ENCODE measurements around the gene DDX39A.
A peak's percentile ranks its signal among the peaks of the same experiment; 100 is the strongest.
"Not testable (repeated sequence)": the region's sequence is repeated elsewhere in the genome, so short reads cannot be mapped to it uniquely, and the experiment has no call there.

The DDX39A gene

DNA sequence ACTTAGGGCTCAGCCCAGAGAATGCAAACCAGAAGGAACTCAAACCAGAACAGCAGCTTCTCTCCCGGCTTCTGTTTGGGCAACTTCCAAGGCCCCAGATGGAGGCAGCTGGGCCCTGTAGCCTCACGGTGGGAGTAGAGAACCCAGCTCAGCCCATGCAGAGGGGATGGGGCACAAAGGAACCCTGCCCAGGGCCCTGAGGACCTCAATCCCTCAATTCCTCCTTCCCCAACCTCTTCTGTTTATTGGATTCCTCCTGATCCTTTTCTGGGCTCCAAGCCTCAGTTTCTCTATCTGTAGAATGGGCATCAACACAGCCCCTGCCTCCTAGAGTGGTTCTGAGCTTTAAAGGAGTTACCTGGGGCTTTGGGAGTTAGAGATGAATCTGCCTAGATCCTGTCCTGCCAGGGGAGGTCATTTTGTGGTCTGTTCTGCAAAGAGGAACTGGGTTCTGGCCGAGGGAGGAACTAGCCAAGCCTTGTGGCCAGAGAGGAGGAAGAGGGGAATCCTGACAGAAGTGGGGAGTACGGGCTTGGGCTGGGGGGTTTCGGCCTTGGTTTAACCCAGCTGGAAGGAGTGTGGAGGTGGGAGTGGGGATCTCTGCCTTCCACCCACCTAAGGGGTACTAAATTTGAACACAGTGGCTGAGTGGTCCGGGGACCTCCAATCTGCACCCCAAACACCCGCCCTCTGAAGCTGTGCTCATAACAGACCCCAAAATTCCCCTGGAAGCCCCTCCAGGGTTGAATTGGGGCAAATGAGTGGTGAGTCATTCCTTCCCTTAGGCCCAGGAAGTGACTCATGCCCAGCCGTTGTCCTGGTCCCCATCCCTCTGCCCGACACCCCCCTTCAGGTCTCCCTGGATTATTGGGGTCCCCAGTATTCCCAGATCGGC is 35.2 kb downstream of the DDX39A start:
- no peak for DNase-seq

DNA sequence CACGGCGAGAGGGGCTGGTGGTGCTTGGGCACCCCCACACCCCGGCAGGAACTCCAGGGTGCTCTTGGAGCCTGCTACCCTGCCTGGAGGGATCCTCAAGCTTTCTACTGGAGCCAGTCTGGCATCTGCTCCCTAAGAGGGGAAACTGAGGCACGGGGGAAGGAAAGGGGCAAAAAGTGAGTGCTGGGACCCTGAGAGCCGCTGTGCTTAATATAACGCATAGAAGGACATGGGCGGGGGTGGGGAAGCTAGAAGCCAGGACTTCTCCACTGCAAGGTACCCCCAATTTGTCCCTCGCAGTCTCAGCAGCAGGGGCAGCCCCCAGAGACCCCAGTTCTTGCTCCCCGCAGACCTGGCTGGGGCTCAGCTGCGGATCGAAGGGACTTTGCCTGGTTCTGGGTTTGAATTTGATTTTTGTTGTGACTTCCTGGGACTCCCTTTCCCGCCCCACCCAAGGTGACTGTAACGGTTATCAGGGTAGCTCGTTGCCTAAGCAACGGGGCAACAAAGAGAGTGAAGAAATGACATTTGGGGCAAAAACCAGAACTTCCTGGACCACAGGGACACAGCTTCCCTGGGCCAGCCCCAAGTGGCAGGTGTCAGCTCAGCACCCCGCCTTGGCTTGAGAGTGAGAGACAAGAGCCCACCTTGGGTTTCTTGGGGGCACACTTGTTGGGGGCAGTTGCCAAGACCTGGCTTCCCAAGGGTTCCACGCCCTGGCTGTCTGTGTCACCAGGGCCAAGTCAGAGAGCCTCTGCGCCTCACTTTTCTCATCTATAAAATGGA is 37.3 kb downstream of the DDX39A start:
- no peak for DNase-seq

DNA sequence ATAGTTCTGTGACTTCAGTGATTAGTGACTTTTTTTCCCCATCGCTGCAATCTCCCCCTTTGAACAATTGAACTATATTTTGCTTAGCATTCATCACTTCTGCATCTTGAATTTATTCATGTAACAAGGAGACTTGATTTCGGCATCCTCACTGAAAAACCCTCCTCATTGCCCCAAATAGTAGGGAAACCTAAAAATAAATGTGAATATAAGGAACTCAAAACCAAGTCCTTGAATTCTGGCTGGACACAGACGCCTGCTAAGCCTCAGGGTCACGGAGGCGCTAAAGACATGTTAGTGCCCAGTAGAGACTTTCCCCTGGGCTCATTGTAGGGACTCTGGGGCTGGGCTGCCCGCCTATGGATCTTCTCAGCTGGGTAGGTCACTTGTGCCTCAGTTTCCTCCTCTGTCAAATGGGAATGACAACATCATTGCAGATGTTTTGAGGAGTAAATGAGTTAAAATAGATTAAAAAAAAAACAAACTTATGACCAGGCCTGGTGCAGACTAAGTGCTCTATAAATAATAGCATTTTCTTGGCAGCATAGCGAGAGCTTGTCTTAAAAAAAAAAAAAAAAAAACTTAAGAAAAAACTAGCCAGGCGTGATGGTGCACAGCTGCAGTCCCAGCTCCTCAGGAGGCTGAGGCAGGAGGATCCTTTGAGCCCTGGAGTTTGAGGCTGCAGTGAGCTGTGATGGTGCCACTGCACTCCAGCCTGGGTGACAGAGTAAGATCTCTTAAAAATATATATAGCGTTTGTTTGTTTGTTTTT is 39.7 kb downstream of the DDX39A start:
- no peak for DNase-seq

GRCh38 chr19:14378890-14379289 is 40.3 kb downstream of the DDX39A start:
- DNase-seq = no peak

- peak in 2 of 3 experiments; percentile 17 to 32 for DNase-seq
These were observed 41.2 kb downstream of the DDX39A start for GRCh38 chr19:14377883-14378328.

- no peak for DNase-seq
These were observed 43.4 kb downstream of the DDX39A start for GRCh38 chr19:14375582-14376291.

GRCh38 chr19:14375055-14375581 is 44.0 kb downstream of the DDX39A start:
- DNase-seq = no peak

GRCh38 chr19:14374313-14374712 is 44.8 kb downstream of the DDX39A start:
- not testable (repeated sequence) for DNase-seq

- DNase-seq = not testable (repeated sequence)
These were observed 46.6 kb downstream of the DDX39A start for GRCh38 chr19:14372384-14373077.

DNA sequence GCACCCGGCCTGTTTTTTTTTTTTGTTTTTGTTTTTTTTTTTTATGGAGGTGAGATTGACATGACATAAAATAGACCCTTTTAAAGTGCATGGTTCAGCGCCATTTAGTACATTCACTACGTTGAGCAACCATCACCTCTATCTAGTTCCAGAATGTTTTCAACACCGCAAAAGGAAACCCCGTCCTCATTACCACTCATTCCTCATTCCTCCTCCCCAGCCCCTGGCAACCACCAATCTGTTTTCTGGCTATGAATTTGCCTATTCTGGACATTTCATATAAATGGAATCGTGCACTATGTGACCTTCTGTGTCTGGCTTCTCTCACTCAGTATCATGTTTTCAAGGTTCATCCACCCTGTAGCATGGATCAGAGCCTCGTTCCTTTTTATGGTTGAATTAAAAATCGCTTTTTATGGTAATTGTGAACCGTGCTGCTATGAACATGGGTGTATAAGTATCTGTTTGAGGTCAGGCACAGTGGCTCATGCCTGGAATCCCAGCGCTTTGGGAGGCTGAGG is 47.8 kb downstream of the DDX39A start:
- DNase-seq = no peak

- no peak for DNase-seq
These were observed 48.2 kb downstream of the DDX39A start for GRCh38 chr19:14370940-14371280.

- no peak for DNase-seq
These were observed 48.8 kb downstream of the DDX39A start for GRCh38 chr19:14370169-14370939.

- DNase-seq = no peak
These were observed 49.6 kb downstream of the DDX39A start for GRCh38 chr19:14369399-14370168.

DNA sequence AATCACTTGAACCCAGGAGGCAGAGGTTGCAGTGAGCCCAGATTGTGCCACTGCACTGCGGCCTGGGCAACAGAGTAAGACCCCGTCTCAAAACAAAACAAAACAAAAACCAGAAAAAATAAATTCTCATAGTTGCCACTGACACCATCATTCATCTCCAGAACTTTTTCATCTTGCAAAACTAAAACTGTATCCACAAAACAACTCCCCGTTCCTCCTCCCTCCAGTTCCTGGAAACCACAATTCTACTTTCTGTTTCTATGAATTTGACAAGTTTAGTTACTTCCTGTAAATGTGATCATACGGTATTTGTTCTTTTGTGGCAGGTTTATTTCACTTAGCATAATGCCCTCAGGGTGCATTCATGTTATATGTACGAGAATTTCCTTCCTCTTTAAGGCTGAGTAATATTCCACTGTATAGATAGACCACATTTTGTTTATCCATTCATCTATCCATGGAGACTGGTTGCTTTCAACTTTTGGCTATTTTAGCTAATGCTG is 51.1 kb downstream of the DDX39A start:
- DNase-seq = no peak

GRCh38 chr19:14367016-14367415 is 52.1 kb downstream of the DDX39A start:
- DNase-seq = no peak

DNA sequence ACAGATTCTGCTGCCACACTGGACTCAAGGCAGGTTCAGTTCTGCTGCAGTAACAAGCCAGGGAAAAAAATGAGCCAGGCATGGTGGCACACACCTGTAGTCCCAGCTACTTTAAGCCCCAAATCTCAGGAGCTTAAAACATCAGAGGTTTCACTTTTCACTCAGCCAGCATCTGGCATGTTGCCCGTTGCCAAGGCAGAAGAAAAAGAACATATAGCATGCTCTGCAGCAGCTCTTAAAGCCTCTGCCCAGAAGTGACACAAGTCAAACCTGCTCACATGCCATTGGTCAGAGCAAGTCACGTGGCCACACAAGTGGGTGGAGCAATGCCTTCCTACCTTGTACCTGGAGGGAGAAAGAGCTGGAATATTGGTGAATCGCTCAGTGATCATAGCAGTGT is 52.6 kb downstream of the DDX39A start:
- DNase-seq = peak; percentile 70 to 84 (median 83)

DNA sequence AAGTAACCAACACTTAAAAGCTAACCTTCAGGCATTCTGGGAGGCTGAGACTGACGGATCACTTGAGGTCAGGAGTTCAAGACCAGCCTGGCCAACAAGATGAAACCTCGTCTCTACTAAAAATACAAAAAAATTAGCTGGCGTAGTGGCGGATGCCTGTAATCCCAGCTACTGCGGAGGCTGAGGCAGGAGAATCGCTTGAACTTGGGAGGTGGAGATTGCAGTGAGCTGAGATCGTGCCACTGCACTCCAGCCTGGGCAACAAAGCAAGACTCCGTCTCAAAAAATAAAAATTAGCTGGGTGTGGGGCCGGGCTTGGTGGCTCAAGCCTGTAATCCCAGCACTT is 55.1 kb downstream of the DDX39A start:
- not testable (repeated sequence) for DNase-seq

DNA sequence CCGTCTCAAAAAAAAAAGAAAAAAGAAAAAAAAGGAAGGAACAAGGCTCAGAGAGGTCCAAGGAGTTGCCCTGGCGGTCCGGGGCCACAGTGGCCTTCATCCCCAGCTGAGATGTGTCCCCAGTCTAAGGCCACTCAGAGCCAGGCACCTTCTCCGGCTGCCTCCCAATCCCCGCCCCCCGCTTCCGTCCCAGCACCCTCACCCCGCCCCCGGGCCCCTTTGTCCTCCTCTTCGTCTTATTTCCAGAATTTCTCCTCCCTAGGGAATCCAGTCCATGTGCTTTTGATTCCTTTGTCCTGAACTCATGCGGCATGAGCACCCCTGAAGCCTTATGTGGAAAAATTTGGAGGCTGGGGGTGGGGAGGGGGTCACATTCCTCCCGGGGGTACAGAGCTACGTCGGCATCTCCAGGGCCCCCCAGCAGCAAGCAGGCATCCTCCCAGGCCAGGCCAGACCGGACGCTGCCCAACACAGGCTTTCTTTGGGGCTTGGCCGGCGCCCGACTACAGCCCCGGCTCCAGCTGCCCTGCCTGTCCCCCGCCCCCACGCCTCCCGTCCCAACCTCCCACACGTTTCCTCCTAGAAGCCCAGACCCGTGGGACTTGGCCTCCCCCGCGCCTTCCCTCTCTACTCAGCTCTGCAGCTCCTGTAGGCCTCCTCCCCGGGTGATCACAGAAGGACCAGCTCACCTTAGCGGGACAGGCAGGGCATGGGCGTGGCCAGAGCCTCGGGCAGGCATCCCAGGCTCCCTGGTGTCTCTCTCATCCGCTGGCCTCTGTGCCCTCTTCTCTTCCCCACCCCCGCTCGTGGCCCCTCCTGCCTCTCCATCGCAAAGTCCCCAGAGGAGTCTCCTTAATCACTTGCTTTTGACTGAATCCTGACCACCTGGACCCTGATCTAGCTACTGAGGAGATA is 55.7 kb downstream of the DDX39A start:
- DNase-seq = peak in 2 of 3 experiments; percentile 17 to 50
